ENCODE data around the gene RAD51. TPM values are rescaled to one million over a fixed set of nuclear protein-coding genes. Genes with fewer than 3 reads are reported as not detected.

RAD51 gene
- total and polyA plus RNA-seq, 2 donors (not counting 1 experiment from before 2014, with no cell fraction given): 1.3 to 5.0 TPM

- H3K4me3 ChIP-seq (replicated peaks in 1 of 4; ENCODE audit: control extremely low read depth in 1 of 4, insufficient read depth in 1 of 4, low read depth in 3 of 4, low read length in 4 of 4): no peak overlapping the region
These were observed 53.0 kb downstream of the RAD51 start for GRCh38 chr15:40747685-40748631.

GRCh38 chr15:40749151-40749630, 54.2 kb downstream of the RAD51 start:
- Histone ChIP-seq H3K27me3 (ENCODE audit: control insufficient read depth, insufficient read depth, low read length) (no peaks in the 10 kb centered on the region), H3K4me1 (ENCODE audit: control insufficient read depth, extremely low read depth, insufficient read depth, low read length) (peaks cover 11% of the 10 kb centered on the region), H3K9ac (ENCODE audit: insufficient read depth, low read length) (no peak overlapping the region), H3K36me3 (ENCODE audit: control insufficient read depth, insufficient read depth, low read length) (peaks cover 8% of the 10 kb centered on the region), H2AFZ (ENCODE audit: low read length) (no peak overlapping the region), H3K9me3 (ENCODE audit: control insufficient read depth, insufficient read depth, low read depth, low read length) (no peaks in the 10 kb centered on the region), H3K4me2 (ENCODE audit: extremely low read depth, insufficient read depth, low read length) (no peak overlapping the region), H4K20me1 (ENCODE audit: control insufficient read depth, extremely low read depth, insufficient read depth, low read length) (no peaks in the 10 kb centered on the region), H3K27ac (ENCODE audit: insufficient read depth, low read length) (no peak overlapping the region), H3K79me2 (ENCODE audit: control insufficient read depth, insufficient read depth, low read length) (peaks cover 3% of the 10 kb centered on the region), H3K4me3 (replicated peaks in 1 of 4; ENCODE audit: control extremely low read depth in 1 of 4, insufficient read depth in 1 of 4, low read depth in 3 of 4, low read length in 4 of 4) (no peak overlapping the region)
- no peak for DNase-seq (ENCODE audit: low read depth in 2 of 2)
- TF ChIP-seq EZH2 (IDR thresholded peaks at IDR 0.05; ENCODE audit: low read length, missing control alignments) (no peak), CTCF (conservative IDR thresholded peaks at IDR 0.05 in 1 of 2, IDR thresholded peaks at IDR 0.05 in 1 of 2; ENCODE audit: low read depth in 1 of 2, low read length in 2 of 2) (no peak)

More at GRCh38 chr15:40747685-40748631, 53.0 kb downstream of the RAD51 start:
- TF ChIP-seq EZH2 (IDR thresholded peaks at IDR 0.05; ENCODE audit: low read length, missing control alignments) (no peak), CTCF (conservative IDR thresholded peaks at IDR 0.05 in 1 of 2, IDR thresholded peaks at IDR 0.05 in 1 of 2; ENCODE audit: low read depth in 1 of 2, low read length in 2 of 2) (no peak)
- Histone ChIP-seq H3K36me3 (ENCODE audit: control insufficient read depth, insufficient read depth, low read length) (peaks cover 8% of the 10 kb centered on the region), H4K20me1 (ENCODE audit: control insufficient read depth, extremely low read depth, insufficient read depth, low read length) (no peaks in the 10 kb centered on the region), H3K4me1 (ENCODE audit: control insufficient read depth, extremely low read depth, insufficient read depth, low read length) (peaks cover 17% of the 10 kb centered on the region), H3K9ac (ENCODE audit: insufficient read depth, low read length) (no peak overlapping the region), H3K27ac (ENCODE audit: insufficient read depth, low read length) (no peak overlapping the region), H2AFZ (ENCODE audit: low read length) (no peak overlapping the region), H3K9me3 (ENCODE audit: control insufficient read depth, insufficient read depth, low read depth, low read length) (no peaks in the 10 kb centered on the region), H3K27me3 (ENCODE audit: control insufficient read depth, insufficient read depth, low read length) (no peaks in the 10 kb centered on the region), H3K79me2 (ENCODE audit: control insufficient read depth, insufficient read depth, low read length) (peaks cover 2% of the 10 kb centered on the region), H3K4me2 (ENCODE audit: extremely low read depth, insufficient read depth, low read length) (no peak overlapping the region)
- no peak for DNase-seq (ENCODE audit: low read depth in 2 of 2)

- H4K20me1 ChIP-seq (ENCODE audit: control insufficient read depth, extremely low read depth, insufficient read depth, low read length): no peaks in the 10 kb centered on the region
- no peak for TF ChIP-seq EZH2 (IDR thresholded peaks at IDR 0.05; ENCODE audit: low read length, missing control alignments)
- TF ChIP-seq CTCF (conservative IDR thresholded peaks at IDR 0.05 in 1 of 2, IDR thresholded peaks at IDR 0.05 in 1 of 2; ENCODE audit: low read depth in 1 of 2, low read length in 2 of 2): no peak
- H3K4me1 ChIP-seq (ENCODE audit: control insufficient read depth, extremely low read depth, insufficient read depth, low read length): peaks cover 3% of the 10 kb centered on the region
- no peak overlapping the region for H3K9ac ChIP-seq (ENCODE audit: insufficient read depth, low read length)
- H3K4me2 ChIP-seq (ENCODE audit: extremely low read depth, insufficient read depth, low read length): no peak overlapping the region
- no peaks in the 10 kb centered on the region for H3K27me3 ChIP-seq (ENCODE audit: control insufficient read depth, insufficient read depth, low read length)
- H3K36me3 ChIP-seq (ENCODE audit: control insufficient read depth, insufficient read depth, low read length): peaks cover 4% of the 10 kb centered on the region
- no peak overlapping the region for H2AFZ ChIP-seq (ENCODE audit: low read length)
- no peaks in the 10 kb centered on the region for H3K9me3 ChIP-seq (ENCODE audit: control insufficient read depth, insufficient read depth, low read depth, low read length)
- H3K79me2 ChIP-seq (ENCODE audit: control insufficient read depth, insufficient read depth, low read length): peaks cover 9% of the 10 kb centered on the region
- DNase-seq (ENCODE audit: low read depth in 2 of 2): no peak
- no peak overlapping the region for H3K4me3 ChIP-seq (replicated peaks in 1 of 4; ENCODE audit: control extremely low read depth in 1 of 4, insufficient read depth in 1 of 4, low read depth in 3 of 4, low read length in 4 of 4)
- no peak overlapping the region for H3K27ac ChIP-seq (ENCODE audit: insufficient read depth, low read length)
These were observed 55.9 kb downstream of the RAD51 start for GRCh38 chr15:40750885-40751284.
